GM10266 (cell line): ENCODE data around the gene VWA8.
"Not testable (repeated sequence)": the region's sequence is repeated elsewhere in the genome, so short reads cannot be mapped to it uniquely, and the experiment has no call there.

Experiments
- DNase-seq: peaks from one replicate; pipeline ENCODE4 v3.0.0; 2012; ENCODE audit errors: extremely low spot score
- TF ChIP-seq, protein P1 (sequence below): IDR thresholded peaks from 2 replicates; pipeline ENCODE4 v1.5.1; 2012; ENCODE audit warnings: mild to moderate bottlenecking, low read depth; ENCODE audit not compliant: control insufficient read depth, insufficient read depth; ENCODE audit errors: missing control alignments

Gene VWA8

DNA sequence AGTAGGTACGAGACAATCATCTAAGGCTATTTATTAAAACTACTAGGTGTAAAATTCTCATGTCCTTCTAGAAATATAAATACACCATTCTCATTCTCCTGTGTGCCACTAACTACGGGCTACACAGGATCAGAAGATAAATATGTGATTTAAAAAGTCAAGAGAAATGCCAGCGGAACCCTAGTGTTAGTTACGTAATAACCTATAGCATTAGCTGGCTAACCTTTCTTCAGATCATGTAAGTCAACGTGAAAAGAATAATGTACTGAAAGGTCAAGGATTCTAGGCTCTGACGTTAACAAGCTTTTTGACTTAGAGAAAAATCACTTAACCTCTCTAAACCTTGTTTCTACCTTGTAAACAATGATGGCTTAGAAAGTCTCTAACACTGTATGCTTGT lies 381.7 kb downstream of the VWA8 start:
- no peak for DNase-seq

DNA sequence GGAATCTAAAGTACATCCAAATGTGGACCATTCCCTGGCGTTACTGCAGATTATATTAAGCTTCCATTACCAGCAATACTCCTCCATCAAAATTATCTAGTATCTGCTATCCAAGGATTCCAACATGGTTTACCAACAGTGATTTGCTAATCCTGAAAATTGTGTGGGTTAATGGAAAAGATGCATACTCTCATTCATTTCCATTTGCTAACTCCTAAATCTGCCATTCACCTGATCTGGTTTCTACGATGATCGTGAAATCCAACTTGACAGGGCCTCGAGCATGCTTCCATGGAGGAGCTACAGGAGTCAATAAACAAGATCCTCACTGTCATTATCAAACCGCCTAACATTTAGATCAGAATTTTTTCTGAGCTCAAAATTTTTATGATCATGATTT lies 382.5 kb downstream of the VWA8 start:
- TF ChIP-seq, protein P1, sequence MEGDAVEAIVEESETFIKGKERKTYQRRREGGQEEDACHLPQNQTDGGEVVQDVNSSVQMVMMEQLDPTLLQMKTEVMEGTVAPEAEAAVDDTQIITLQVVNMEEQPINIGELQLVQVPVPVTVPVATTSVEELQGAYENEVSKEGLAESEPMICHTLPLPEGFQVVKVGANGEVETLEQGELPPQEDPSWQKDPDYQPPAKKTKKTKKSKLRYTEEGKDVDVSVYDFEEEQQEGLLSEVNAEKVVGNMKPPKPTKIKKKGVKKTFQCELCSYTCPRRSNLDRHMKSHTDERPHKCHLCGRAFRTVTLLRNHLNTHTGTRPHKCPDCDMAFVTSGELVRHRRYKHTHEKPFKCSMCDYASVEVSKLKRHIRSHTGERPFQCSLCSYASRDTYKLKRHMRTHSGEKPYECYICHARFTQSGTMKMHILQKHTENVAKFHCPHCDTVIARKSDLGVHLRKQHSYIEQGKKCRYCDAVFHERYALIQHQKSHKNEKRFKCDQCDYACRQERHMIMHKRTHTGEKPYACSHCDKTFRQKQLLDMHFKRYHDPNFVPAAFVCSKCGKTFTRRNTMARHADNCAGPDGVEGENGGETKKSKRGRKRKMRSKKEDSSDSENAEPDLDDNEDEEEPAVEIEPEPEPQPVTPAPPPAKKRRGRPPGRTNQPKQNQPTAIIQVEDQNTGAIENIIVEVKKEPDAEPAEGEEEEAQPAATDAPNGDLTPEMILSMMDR: no peak
- DNase-seq: no peak

More for the DNA sequence above, 381.7 kb downstream of the VWA8 start:
- TF ChIP-seq, protein P1: no peak

DNA sequence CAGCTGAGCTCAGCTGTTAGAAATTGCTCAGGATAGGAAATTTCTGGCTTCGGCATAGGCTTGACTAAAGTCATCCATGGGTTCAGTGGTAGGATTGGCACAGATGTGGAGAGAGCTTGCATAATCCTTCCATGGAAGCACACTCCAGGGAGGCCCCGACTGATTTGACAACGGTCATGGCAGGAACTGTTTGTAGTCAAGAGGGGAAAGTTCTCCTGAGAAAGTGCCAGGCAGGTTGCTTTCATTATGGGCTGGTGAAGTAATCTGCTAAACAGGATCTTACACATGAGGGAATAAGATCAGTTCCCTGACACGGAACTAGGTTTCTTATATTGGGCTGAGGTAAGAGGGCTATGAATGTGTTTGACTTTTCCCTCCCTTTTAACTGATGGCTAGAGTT lies 383.5 kb downstream of the VWA8 start:
- TF ChIP-seq, protein P1: no peak
- no peak for DNase-seq

DNA sequence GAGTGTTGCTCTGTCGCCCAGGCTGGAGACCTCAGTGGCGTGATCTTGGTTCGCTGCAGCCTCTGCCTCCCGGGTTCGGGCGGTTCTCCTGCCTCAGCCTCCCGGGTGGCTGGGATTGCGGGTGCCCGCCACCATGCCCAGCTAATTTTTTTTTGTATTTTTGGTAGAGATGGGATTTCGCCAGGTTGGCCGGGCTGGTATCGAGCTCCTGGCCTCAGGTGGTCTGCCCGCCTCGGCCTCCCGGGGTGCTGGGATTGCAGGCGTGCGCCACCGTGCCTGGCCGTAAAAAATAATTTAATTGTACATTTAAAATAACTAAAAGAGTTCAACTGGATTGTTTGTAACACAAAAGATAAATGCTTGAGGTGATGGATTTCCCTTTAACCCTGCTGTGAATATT lies 387.3 kb downstream of the VWA8 start:
- not testable (repeated sequence) for DNase-seq

DNA sequence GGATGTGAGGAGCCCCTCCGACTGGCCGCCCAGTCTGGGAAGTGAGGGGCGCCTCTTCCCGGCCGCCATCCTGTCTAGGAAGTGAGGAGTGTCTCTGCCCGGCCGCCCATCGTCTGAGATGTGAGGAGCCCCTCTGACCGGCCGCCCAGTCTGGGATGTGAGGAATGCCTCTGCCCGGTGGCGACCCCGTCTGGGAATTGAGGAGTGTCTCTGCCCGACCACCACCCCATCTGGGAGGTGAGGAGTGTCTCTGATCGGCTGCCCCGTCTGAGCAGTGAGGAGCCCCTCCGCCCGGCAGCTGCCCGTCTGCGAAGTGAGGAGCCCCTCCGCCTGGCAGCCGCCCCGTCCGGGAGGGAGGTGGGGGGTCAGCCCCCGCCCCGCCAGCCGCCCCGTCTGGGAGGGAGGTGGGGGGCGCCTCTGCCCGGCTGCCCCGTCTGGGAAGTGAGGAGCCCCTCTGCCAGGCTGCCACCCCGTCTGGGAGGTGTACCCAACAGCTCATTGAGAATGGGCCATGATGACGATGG lies 389.0 kb downstream of the VWA8 start:
- not testable (repeated sequence) for DNase-seq

DNA sequence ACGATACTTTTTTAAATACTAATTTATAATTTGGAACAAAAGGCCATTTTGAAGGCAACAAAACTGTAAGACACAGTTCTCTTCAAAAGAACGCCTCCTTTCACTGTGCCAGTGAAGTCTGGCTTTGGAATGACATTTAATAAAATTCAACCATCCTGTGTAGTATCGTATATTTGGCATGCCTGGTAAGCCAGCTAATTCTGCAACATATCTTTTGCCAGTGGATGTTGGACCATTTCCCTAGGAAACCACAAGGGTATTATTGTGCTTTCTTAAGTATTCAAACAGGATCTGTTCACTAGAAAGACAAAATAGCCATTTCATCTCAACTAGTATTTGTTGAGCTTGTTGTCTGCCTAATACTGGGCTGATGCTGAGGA lies 391.9 kb downstream of the VWA8 start:
- DNase-seq: no peak
- TF ChIP-seq, protein P1: no peak

DNA sequence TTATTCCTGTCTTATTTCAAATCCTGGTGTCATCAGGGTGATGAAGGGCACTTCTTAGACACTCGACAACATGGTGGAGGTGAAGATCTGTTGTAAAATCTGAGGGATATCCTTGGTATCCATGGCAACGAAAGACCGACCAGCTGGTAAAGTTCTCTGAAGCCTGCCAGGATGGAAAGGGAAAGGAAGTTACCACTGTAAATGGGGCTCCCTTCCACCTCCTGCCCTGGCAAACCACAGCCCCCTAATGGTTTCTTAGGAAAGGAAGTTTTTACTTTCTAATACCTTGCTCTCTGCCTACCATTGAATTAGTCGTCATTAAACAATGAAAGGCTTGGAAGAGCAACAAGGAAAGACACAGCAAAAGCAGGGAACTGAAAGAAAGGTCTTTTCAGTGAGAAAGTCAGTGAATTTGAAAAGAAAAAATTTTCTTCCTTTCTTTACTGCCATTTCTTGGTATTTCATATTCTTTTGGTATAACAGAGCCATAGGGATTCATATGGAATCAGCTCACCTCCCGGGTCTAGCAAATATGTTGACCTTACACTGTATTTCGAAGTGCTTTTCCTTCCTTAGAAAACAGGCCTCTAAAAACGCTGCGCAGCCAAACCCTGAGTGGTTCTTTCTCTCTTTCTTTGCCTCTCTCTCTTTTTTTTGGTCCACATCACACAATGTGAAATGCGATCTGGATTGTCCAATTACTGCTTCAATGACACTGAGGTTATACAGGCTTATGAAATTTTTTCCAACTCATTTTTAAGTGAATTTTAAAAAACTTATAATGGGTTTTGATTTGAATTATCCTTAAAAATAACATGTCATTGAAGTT lies 392.6 kb downstream of the VWA8 start:
- TF ChIP-seq, protein P1: no peak
- DNase-seq: no peak

DNA sequence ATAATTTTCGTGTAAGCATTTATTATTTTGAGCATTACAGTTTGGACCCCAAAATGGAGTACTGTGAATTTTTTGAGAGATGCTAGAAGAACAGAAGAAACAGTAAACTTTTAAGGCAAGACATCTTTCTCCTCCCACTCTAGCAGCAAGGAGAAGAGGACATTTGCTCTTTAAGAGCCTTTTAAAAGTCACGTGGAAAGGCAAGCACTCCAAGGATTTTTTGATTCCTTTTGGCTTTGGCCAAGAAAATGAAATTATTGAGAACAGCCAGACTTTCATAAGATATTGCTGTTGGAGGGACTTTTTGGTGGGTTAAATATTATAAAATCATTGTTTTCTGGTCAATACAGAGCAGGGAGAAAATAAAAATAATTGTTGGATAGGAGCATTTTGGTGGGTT lies 393.5 kb downstream of the VWA8 start:
- no peak for DNase-seq
- TF ChIP-seq, protein P1: no peak
